Pulmonary artery endothelial cell (primary cell): ENCODE measurements around the gene ARHGAP33. TPM values are rescaled to one million over a fixed set of nuclear protein-coding genes. Genes with fewer than 3 reads are reported as not detected.
"Not testable (repeated sequence)": the region's sequence is repeated elsewhere in the genome, so short reads cannot be mapped to it uniquely, and the experiment has no call there.

ENCODE experiments used
- DNase-seq: peaks from one replicate; pipeline ENCODE4 v3.0.0-alpha.2; 2011; ENCODE audit warnings: low read depth, low spot score
- total RNA-seq: library from RNA; depleted of rRNA; stranded (reverse); fragments of >200 nt; gene quantifications from 2 replicates; pipeline ENCODE4 v1.2.3, GENCODE V29; 2014

ARHGAP33 gene
- total RNA-seq, 1 donor from 2014 or later = 2.7 TPM

- no peak for DNase-seq
These were observed 58.6 kb downstream of the ARHGAP33 start for GRCh38 chr19:35833972-35834371.

DNA sequence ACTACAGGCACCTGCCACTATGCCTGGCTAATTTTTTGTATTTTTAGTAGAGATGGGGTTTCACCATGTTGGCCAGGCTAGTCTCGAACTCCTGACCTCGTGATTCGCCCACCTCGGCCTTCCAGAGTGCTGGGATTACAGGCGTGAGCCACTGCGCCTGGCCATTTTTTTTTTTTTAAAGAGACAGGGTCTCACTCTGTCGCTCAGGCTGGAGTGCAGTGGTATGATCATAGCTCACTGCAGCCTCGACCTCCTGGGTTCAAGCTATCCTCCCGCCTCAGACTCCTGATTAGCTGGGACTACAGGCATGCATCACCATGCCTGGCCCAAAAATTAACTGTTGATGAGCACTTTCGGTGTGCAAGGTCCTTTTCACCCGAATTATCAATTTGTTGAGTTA, 60.7 kb downstream of the ARHGAP33 start:
- DNase-seq = not testable (repeated sequence)

Other genes with a start within 250 kb of the ARHGAP33 start
- not detected in 2 replicates for gene SBSN, start 247.3 kb upstream of the ARHGAP33 start, total RNA-seq
- not detected in 2 replicates for gene GAPDHS, start 242.1 kb upstream of the ARHGAP33 start, total RNA-seq
- 74.1 and 78.8 TPM in 2 replicates for gene TMEM147, start 229.9 kb upstream of the ARHGAP33 start, total RNA-seq
- gene ATP4A, start 211.9 kb upstream of the ARHGAP33 start, total RNA-seq = not detected in 2 replicates
- not detected in 2 replicates for gene PMIS2, start 189.4 kb upstream of the ARHGAP33 start, total RNA-seq
- 9.1 and 9.4 TPM in 2 replicates for gene HAUS5, start 162.8 kb upstream of the ARHGAP33 start, total RNA-seq
- gene RBM42, start 146.5 kb upstream of the ARHGAP33 start, total RNA-seq = 48.2 and 51.7 TPM in 2 replicates
- 0.11 and 0.46 TPM in 2 replicates for gene ETV2, start 133.8 kb upstream of the ARHGAP33 start, total RNA-seq
- 181 and 348 TPM in 2 replicates for gene COX6B1, start 127.2 kb upstream of the ARHGAP33 start, total RNA-seq
- not detected in 2 replicates for gene UPK1A, start 109.0 kb upstream of the ARHGAP33 start, total RNA-seq
- not detected in 2 replicates for gene ZBTB32, start 71.0 kb upstream of the ARHGAP33 start, total RNA-seq
- 4.4 and 5.4 TPM in 2 replicates for gene KMT2B, start 57.6 kb upstream of the ARHGAP33 start, total RNA-seq
- 1.2 and 1.8 TPM in 2 replicates for gene IGFLR1, start 33.1 kb upstream of the ARHGAP33 start, total RNA-seq
- 2.0 and 3.9 TPM in 2 replicates for gene U2AF1L4, start 30.1 kb upstream of the ARHGAP33 start, total RNA-seq
- gene PSENEN, start 29.9 kb upstream of the ARHGAP33 start, total RNA-seq = 16.3 and 17.7 TPM in 2 replicates
- gene LIN37, start 27.0 kb upstream of the ARHGAP33 start, total RNA-seq = 5.5 and 7.2 TPM in 2 replicates
- 0.20 and 0.67 TPM in 2 replicates for gene HSPB6, start 18.5 kb upstream of the ARHGAP33 start, total RNA-seq
- 3.3 and 3.8 TPM in 2 replicates for gene PROSER3, start 17.4 kb upstream of the ARHGAP33 start, total RNA-seq
- gene PRODH2, start 37.3 kb downstream of the ARHGAP33 start, total RNA-seq = not detected in 2 replicates
- gene NPHS1, start 76.9 kb downstream of the ARHGAP33 start, total RNA-seq = not detected in 2 replicates
- gene KIRREL2, start 81.3 kb downstream of the ARHGAP33 start, total RNA-seq = 0.04 TPM in 1 of 2 replicates, not detected in the other
- gene APLP1, start 93.0 kb downstream of the ARHGAP33 start, total RNA-seq = 2.4 and 4.0 TPM in 2 replicates
- 2.0 and 3.4 TPM in 2 replicates for gene NFKBID, start 125.0 kb downstream of the ARHGAP33 start, total RNA-seq
- gene HCST, start 127.0 kb downstream of the ARHGAP33 start, total RNA-seq = not detected in 2 replicates
- not detected in 2 replicates for gene TYROBP, start 132.7 kb downstream of the ARHGAP33 start, total RNA-seq
- gene LRFN3, start 160.8 kb downstream of the ARHGAP33 start, total RNA-seq = 2.6 and 3.0 TPM in 2 replicates
- 7.4 and 11.3 TPM in 2 replicates for gene SDHAF1, start 219.6 kb downstream of the ARHGAP33 start, total RNA-seq
- under 0.01 and 0.07 TPM in 2 replicates for gene SYNE4, start 233.2 kb downstream of the ARHGAP33 start, total RNA-seq
- gene ALKBH6, start 238.6 kb downstream of the ARHGAP33 start, total RNA-seq = 8.6 and 10.3 TPM in 2 replicates